NB4 (cell line): ENCODE measurements around the gene GNMT.

Source experiments
- CTCF ChIP-seq: IDR thresholded peaks from one replicate; pipeline ENCODE4 v1.5.1; 2012; ENCODE audit warnings: low read depth, low read length
- MYC ChIP-seq: IDR thresholded peaks from 2 replicates; pipeline ENCODE4 v1.6.1; 2011; ENCODE audit warnings: low read depth, low read length

- no peak for TF ChIP-seq CTCF
- TF ChIP-seq MYC: peak; percentile 81
Measured at GRCh38 chr6:42978839-42979522, 18.4 kb downstream of the GNMT start, which contains the start of gene PEX6.
